ENCODE results near the gene SPARCL1.

GRCh38 chr4:87451537-87451936, 77.6 kb downstream of the SPARCL1 start:
- TF ChIP-seq CTCF (IDR thresholded peaks at IDR 0.05; ENCODE audit: poor library complexity) (no peak), EZH2phosphoT487 (IDR thresholded peaks at IDR 0.05; ENCODE audit: low read depth, severe bottlenecking, unreplicated experiment) (no peak), EZH2 (IDR thresholded peaks at IDR 0.05; ENCODE audit: borderline replicate concordance) (no peak)

Data from hepatocyte (in vitro differentiated cells).